RCC 7860 (cell line): Measurements from ENCODE around the gene MID1IP1.

Source experiments
- DNase-seq: peaks from one replicate; pipeline ENCODE4 v3.0.0-alpha.2; 2015; ENCODE audit warnings: low spot score
- FAIRE-seq: peaks from 2 replicates; lab custom pipeline; 2012; peaks lifted over from hg19 to GRCh38; lab: Jason Lieb, UNC

The MID1IP1 gene, protein sequence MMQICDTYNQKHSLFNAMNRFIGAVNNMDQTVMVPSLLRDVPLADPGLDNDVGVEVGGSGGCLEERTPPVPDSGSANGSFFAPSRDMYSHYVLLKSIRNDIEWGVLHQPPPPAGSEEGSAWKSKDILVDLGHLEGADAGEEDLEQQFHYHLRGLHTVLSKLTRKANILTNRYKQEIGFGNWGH

DNA sequence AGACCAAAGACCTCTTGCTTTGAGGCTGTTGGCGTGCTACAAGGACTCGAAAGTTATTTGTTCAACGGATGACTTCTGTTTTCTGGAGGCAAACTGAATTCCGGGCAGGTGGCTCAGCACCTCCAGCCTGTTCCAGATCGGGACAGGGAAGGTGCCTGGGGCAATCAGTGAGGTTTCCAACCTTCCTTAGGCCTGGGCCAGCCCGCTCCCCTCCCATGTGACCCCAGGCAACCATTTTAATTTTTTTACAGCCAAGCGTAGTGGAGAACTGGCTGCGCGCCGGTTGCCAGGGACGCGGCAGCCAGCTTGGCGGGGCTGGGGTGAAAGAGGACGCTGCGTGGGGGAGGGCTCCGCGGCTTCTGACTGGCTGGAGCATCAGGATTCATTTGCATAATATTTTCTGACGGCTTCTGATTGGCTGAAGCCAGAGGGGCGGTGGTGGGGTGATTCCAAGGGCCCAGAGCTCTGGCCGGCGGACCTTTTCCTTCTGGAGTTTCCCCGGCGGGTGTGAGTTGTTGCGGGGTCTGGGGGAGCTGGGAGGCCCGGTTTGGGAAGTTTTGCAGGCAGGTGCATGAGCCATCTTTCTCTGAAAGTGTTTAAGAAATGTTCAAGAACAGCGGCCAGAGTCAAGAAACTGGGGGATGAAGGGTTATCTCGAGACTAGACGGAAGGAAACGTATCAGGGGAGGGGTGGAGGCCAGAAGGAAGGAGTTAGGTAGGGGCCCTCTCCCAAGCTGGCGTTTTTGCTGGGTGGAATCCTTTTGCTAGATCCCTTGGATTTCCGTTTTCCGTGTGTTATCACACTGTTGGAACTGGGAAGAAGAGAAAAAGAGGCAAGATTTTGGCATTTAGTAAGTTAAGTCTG is at the start of gene MID1IP1:
TSS of gene MID1IP1 (plus strand) at position 479 of the 865 bp plus-strand sequence. CDS start 3,488 bp downstream, outside the sequence.
- no peak for FAIRE-seq
- DNase-seq: no peak

DNA sequence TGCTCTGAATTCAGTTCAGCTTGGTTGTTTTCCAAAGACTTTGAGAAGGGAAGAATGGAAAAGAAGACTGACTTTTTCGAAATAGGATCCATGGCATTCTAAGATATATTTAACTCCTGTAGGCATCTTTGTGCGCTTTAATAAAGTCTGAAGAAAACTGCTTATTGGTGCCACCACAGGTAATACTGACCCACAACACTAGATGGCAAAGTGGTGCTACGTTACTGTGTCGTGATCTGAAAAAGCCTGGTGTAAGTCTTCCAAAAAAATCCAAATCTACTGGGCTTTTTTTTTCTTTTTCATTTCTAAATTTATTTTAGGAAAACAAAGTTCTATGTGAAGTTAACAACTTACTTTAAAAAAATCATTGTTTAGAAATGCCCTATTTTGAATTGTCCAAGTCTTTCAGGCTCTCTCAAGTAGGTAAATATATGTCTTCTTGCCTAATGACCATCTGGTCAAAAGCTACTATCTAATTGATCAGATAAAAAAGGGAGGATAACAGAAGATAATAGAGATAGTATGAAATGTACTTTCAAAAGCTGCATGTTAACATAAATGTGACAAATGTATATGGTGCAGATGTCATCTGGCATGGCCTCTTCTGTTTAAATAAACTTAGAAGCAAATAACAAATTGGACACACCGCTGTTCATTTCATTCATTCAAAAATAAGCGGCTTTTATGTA is 47.0 kb upstream of the MID1IP1 start:
- DNase-seq: no peak
- peak; percentile 54 for FAIRE-seq

DNA sequence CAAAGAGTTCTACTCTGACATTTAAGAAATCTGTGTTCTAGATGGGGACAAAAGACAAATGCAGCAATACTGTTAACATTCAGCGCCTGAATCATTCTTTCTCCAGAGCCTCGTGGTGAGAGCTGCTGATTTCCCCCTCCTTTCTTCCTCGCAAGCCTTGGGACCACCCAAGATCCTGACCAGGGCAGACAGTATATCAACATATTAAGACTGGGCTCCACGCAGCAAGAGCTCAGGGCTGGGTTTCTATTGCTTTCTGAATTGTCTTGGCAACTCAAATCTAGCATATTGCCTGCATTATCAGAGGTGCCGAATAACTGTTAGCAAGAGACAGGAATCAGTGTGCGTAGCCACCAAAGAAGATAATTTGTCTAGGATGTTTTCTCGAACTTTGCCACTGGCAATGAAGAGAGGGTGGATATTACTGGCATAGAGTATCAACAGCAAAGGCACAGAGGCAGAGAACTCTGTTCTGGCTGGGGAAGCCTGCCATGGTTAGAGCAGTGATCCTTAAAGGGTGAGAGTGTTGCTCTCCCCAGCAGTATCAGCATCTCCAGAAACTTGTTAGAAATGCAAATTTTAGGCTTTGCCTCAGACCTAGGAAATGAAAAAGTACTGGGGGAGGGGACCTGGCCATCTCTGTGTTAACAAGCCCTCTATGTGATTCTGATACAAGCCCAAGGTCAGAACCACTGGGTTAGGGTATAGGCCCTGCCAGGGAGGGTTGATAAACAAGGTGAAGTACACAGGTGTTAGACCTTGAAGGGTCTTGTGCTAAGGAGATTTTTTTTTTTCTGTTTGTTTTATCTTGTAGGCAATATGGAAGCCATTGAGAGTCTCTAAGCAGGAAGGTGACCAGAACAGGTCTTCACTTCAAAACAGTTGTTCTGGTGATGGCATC is 46.2 kb upstream of the MID1IP1 start:
- no peak for DNase-seq
- no peak for FAIRE-seq

DNA sequence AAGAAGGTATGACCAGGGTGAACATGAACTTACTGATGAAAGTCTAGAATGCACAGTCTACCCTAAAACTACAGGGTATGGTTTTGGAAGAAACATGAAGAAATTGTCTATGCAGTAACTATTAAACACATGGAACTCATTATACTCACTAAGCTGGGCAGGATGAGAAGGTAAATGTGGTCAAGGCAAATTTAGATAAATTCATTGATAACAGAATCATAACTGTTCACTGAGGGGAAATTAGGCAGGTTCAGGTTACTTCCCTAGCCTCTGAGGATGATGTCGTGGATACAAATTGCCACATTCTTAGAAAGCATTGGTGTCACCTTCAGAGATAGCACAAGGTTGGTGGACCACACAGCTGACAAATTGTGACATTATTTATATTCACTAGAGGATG is 40.4 kb upstream of the MID1IP1 start:
- DNase-seq (no peak), FAIRE-seq (no peak)

DNA sequence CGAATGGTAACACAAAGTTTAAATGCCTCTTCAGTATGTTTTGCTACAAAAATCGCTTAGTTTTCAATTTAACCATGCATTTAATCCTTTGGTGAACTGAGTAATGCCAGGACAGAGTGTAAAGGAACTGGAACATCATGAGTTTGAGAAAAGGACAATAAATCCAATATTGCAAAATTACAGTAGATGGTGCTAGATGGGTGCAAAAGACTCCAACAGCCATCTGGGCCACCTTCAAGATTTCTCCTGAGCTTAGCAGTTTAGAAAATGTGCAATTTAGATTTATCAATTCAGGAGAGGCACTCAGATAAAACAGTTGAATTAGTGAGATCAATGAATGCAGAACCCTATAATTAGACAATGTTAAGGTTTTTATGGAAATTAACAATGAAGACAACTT is 33.2 kb upstream of the MID1IP1 start:
- DNase-seq (peak; percentile 4), FAIRE-seq (no peak)

DNA sequence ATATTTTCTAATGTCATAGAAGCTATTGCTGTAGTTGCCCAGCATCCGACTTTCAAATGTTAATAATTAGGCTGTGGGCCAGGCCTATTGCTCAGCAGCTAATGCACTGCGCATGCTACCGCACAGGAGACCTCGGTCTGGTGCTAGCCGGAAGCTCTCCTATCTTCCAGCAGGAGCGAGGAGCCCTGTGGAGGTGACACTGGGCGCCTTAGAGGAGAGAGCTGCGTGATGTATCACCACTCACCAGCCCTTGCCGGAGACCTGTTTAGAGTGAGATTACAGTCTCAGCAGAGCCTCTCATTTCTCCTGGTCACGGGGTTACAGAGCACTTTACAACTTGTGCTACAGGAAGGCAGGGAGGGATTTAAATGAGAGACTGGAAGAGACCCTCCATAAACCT is 31.1 kb upstream of the MID1IP1 start:
- DNase-seq: no peak
- no peak for FAIRE-seq

DNA sequence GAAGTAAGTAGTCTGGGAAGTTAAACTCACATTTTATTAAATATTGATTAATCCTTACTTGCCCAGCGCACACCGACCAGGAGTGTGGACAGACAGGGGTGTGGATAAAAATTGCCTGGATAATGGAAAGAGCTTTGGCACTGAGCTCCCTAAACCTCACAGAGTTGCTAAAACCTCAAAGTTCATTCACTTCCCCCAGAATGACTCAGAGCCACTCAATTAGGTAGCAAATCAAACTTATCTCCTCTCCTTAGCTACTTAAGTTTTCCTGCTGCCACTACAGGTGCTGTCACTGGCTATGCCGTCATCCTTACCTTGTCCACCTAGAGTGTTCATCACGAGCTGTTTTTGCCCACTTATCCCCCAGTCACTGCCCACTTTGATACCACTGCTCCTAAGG is 27.0 kb upstream of the MID1IP1 start:
- FAIRE-seq (no peak), DNase-seq (no peak)

DNA sequence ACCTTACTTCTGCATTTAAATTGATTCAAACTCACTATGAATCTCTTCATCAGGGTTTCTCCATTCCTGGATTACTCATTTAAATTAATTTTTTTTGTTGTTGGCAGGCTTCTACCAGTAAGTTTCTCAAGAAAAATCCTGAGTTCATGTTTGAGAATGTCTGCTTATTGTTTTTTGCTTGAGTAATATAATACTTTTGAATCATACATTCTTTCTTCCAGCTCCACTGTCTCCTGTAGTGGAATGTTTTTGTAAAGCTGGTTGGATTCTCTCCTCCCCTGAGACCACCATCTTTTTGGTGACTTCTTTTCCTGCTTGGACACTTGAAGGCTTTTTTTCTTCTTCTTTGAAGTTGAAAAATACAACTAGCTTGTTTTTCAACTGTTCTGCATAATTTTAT is 4.3 kb upstream of the MID1IP1 start:
- no peak for FAIRE-seq
- no peak for DNase-seq

DNA sequence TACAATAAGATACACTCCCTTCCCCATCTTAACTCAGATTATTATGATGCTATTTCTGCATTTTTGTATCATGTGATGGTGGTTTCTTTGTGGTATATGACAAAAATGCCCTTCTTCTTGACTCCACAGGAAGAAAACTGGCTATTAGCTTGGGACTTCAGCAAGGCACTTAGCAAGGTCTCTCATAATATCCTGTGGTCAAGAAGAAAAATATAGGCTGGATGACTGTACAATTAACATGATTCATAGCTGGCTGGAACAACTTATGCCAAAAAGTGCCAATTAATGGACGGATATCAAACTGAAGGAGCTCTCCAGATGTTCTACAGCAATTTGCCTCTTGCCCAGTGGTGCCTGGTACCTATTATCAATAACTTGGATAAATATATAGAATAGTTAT is 2.3 kb upstream of the MID1IP1 start:
- FAIRE-seq (no peak), DNase-seq (no peak)

DNA sequence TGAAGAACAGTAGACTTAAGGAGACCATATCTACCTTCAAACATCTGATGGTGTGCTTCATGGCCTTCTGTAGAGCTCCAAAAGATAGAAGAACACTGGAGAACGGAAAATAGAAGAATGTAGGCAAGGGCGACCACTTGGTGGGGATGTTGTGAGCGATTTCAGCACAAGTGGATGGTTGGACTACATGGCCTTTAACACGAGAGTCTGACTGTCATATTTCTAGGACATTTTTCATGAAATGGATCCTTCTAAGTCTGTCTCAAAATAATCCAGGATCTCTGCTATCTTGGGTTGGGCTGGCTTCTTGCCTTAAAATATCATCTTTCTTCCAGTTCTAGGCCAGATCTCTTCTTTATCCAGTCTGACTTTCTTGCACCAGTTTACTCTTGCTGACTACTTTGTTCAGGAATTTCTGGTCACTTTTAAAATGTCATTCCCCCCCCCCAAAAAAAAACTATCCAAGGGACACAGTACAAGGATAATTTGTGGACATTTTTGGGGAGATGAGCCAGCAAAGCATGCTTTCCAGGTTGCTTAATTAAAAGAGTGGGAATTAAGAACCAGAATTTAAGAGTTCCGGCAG is 1.2 kb upstream of the MID1IP1 start:
- DNase-seq: no peak

DNA sequence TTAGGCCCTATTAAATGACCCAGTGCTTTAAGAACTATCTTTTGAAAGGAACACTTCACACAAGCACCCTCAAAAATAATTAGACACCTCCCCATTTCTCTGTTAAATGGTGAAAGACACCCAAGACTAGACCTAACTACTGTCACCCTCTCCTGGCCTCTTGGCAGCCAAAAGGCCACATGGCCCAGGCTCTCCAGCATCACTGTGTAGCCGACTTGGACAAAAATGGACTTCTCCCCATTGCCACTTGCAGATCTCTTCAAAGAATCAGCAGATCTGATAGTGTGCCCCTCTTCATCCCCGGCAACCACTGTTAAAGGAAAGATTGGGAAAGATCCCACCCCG is 2.0 kb downstream of the MID1IP1 start:
- DNase-seq: no peak
- no peak for FAIRE-seq

More for the DNA sequence above, 1.2 kb upstream of the MID1IP1 start:
- FAIRE-seq: no peak

DNA sequence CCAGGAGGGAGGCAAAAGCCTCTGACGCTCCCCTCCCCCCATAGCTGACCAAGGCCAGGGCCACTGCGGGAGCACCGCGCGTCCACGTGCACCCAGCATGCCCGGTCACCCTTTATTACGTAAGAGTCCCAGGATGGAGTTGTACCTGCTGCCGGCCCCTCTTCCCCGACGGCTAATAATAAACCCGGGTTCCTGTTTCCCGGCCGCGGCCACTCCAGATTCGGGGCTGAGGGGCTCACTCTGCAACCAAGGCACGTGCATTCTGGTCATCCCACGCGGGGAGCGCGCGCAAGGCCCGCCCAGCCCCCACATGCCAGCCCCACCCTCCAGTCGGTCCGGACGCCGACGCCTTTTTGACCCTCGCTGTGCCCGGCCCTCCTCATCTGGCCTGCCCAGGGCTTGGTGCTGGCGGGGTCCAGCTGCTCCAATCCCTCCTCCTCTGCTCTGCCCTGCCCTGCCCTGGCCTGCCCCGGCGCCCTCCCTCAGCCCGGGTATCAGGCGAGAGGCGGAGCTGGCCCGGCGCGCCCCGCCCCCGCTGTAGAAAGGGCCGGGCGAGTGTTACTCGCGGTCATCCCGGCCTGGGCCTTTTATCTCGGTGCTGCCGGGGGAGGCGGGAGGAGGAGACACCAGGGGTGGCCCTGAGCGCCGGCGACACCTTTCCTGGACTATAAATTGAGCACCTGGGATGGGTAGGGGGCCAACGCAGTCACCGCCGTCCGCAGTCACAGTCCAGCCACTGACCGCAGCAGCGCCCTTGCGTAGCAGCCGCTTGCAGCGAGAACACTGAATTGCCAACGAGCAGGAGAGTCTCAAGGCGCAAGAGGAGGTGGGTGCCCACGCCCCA is 2.6 kb downstream of the MID1IP1 start:
- no peak for FAIRE-seq
- DNase-seq: peak; percentile 47

DNA sequence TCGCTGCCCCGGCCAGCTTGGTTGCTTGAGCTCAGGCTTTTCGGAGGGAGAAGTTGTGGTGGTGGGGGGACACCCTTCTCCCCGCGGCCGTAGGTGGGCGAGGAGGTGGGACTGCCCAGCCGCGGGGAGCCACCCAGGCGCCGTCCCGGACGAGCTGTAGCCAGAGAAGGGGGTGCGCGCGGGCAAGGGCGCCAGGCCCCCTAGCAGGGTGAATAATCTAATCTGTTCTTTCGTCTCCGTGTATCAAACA is 3.1 kb downstream of the MID1IP1 start:
- FAIRE-seq: no peak
- no peak for DNase-seq

DNA sequence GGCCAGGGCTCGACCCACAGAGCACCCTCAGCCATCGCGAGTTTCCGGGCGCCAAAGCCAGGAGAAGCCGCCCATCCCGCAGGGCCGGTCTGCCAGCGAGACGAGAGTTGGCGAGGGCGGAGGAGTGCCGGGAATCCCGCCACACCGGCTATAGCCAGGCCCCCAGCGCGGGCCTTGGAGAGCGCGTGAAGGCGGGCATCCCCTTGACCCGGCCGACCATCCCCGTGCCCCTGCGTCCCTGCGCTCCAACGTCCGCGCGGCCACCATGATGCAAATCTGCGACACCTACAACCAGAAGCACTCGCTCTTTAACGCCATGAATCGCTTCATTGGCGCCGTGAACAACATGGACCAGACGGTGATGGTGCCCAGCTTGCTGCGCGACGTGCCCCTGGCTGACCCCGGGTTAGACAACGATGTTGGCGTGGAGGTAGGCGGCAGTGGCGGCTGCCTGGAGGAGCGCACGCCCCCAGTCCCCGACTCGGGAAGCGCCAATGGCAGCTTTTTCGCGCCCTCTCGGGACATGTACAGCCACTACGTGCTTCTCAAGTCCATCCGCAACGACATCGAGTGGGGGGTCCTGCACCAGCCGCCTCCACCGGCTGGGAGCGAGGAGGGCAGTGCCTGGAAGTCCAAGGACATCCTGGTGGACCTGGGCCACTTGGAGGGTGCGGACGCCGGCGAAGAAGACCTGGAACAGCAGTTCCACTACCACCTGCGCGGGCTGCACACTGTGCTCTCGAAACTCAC is 3.6 kb downstream of the MID1IP1 start:
- DNase-seq: peak; percentile 7
- FAIRE-seq: no peak

DNA sequence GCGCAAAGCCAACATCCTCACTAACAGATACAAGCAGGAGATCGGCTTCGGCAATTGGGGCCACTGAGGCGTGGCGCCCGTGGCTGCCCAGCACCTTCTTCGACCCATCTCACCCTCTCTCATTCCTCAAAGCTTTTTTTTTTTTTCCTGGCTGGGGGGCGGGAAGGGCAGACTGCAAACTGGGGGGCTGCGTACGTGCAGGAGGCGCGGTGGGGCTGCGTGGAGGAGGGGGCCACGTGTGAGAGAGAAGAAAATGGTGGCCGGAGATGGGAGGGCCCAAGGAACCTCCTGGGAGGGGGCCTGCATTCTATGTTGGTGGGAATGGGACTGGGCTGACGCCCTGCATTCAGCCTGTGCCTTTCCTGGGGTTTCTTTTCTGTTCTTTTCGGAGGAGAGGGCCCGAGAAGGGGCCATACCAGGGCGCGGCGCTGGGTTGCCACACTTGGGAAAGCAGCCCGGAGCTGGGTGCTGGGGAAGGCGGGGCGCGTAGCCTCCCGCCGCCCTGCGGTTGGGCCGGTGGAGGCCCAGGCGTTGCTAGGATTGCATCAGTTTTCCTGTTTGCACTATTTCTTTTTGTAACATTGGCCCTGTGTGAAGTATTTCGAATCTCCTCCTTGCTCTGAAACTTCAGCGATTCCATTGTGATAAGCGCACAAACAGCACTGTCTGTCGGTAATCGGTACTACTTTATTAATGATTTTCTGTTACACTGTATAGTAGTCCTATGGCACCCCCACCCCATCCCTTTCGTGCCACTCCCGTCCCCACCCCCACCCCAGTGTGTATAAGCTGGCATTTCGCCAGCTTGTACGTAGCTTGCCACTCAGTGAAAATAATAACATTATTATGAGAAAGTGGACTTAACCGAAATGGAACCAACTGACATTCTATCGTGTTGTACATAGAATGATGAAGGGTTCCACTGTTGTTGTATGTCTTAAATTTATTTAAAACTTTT is 4.5 kb downstream of the MID1IP1 start:
- DNase-seq (peak; percentile 34), FAIRE-seq (no peak)

DNA sequence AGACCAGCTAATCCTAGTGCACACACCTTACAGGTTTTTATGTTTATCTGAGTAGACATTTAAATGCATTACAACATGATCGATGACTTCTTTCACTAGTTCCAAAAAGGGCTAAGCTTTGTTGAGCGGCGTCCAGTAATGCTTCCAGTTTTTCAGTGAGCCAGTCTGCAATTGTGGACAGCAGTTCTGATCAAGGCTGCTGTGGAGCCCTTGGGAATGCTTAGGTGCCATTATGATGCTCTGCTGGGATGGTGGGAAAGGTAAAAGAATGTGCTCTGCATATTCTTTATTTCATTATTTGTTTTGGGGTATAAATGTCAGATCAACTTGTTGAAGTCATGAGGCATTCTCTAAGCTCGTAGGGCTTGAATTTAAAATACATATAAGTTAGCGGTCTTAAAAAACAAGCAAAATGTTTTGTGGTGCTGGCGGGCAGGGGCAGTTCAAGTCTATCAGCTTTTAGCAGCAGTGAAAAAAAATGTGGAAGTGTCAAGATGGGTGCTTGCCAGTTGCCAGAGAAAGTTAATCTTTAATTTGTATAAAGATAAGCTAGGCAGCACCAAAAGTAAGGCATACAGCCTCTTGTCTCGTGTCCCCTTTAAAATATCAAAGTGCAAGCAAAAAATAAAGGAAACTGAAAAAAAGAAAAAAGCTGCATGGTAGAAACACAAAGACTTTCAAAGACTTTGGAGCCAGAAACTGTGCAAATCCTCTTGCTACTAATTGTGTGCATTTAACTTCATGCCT is 5.8 kb downstream of the MID1IP1 start:
- no peak for FAIRE-seq

DNA sequence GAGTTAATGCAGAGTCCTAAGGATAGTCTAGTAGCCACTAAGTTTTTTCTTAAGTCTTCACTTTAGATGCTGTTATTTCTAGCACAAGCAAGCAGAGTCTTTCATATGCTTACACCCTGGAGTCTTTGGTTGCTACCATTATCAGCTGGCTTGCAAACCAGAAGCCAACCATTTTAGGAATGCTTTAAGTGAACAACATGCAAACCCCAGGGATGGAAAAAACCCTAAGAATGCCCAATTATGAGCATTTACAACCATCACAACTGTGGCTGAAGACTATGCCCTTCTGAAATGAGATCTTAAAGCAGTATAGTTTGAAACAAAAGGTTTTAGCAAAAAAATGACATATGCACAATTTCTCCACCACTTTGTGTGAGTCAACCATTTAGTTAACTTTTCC is 6.6 kb downstream of the MID1IP1 start:
- FAIRE-seq (no peak), DNase-seq (no peak)

More for the DNA sequence above, 5.8 kb downstream of the MID1IP1 start:
- no peak for DNase-seq
